Glutamatergic neuron (in vitro differentiated cells): ENCODE measurements around the gene SBNO1. TPM values are rescaled to one million over a fixed set of nuclear protein-coding genes. Genes with fewer than 3 reads are reported as not detected.

Experiments
- DNase-seq: peaks from one replicate; pipeline ENCODE4 v3.0.0; 2022
- H3K27ac Mint-ChIP-seq: one replicate; pipeline ENCODE4 v1.8.0; 2020; ENCODE audit warnings: mild to moderate bottlenecking, mixed read lengths, inconsistent platforms; ENCODE audit not compliant: unreplicated experiment
- H3K27me3 Mint-ChIP-seq: one replicate; pipeline ENCODE4 v1.8.0; 2020; ENCODE audit warnings: mild to moderate bottlenecking, moderate library complexity, mixed read lengths, inconsistent platforms; ENCODE audit not compliant: unreplicated experiment
- H3K36me3 Mint-ChIP-seq: one replicate; pipeline ENCODE4 v1.8.0; 2020; ENCODE audit warnings: mild to moderate bottlenecking, mixed read lengths, inconsistent platforms; ENCODE audit not compliant: unreplicated experiment
- H3K4me1 Mint-ChIP-seq: one replicate; pipeline ENCODE4 v1.8.0; 2020; ENCODE audit warnings: mild to moderate bottlenecking, low read depth, mixed read lengths, inconsistent platforms; ENCODE audit not compliant: unreplicated experiment
- H3K4me3 Mint-ChIP-seq: one replicate; pipeline ENCODE4 v1.8.0; 2020; ENCODE audit warnings: mild to moderate bottlenecking, mixed read lengths, inconsistent platforms; ENCODE audit not compliant: unreplicated experiment
- H3K9me3 Mint-ChIP-seq: one replicate; pipeline ENCODE4 v1.8.0; 2020; ENCODE audit warnings: mild to moderate bottlenecking, moderate library complexity, mixed read lengths, inconsistent platforms; ENCODE audit not compliant: unreplicated experiment
- total RNA-seq: library from RNA; stranded (reverse); fragmentation: NEBNext Ultra II Directional; extraction: Animal tissue kit (Norgen Biotek cat#: 25700); gene quantifications from one replicate; pipeline ENCODE4 v1.2.1, GENCODE V29; 2021; ENCODE audit not compliant: unreplicated experiment
- TF ChIP-seq, protein P1 (sequence below): fragments of 200-600 bp; sonication (generic); IDR thresholded peaks from one replicate; pipeline ENCODE4 v1.5.0; 2021; ENCODE audit not compliant: partially characterized antibody, unreplicated experiment

Gene SBNO1
- total RNA-seq, 1 donor from 2014 or later = 50.9 TPM

DNA sequence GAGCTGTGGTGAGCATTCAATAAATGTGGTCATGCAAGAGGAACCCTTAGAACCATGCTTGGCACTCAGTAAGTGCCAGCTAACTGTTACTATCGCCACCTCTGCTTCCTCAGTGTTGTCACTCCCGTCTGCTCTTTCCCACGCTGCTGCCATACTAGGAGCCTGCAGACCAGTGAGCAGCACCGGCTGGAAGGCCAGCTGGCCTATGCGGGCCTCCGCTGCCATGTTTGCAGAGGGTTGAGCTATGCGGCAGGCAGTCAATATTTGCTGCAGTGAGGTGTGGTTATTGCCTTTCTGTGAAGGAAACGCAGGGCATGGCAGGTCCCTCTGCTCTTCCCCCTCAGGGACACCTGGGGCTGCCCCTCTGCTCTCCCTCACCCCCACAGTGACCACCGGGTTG lies 32.3 kb upstream of the SBNO1 start:
- TF ChIP-seq, protein P1, sequence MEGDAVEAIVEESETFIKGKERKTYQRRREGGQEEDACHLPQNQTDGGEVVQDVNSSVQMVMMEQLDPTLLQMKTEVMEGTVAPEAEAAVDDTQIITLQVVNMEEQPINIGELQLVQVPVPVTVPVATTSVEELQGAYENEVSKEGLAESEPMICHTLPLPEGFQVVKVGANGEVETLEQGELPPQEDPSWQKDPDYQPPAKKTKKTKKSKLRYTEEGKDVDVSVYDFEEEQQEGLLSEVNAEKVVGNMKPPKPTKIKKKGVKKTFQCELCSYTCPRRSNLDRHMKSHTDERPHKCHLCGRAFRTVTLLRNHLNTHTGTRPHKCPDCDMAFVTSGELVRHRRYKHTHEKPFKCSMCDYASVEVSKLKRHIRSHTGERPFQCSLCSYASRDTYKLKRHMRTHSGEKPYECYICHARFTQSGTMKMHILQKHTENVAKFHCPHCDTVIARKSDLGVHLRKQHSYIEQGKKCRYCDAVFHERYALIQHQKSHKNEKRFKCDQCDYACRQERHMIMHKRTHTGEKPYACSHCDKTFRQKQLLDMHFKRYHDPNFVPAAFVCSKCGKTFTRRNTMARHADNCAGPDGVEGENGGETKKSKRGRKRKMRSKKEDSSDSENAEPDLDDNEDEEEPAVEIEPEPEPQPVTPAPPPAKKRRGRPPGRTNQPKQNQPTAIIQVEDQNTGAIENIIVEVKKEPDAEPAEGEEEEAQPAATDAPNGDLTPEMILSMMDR = no peak
- Mint-ChIP-seq H3K27me3 (peaks cover 6% of the 10 kb centered on the region), H3K9me3 (peaks cover 3% of the 10 kb centered on the region), H3K4me1 (no peaks in the 10 kb centered on the region), H3K27ac (no peak overlapping the region), H3K4me3 (no peak overlapping the region), H3K36me3 (no peaks in the 10 kb centered on the region)
- no peak for DNase-seq

DNA sequence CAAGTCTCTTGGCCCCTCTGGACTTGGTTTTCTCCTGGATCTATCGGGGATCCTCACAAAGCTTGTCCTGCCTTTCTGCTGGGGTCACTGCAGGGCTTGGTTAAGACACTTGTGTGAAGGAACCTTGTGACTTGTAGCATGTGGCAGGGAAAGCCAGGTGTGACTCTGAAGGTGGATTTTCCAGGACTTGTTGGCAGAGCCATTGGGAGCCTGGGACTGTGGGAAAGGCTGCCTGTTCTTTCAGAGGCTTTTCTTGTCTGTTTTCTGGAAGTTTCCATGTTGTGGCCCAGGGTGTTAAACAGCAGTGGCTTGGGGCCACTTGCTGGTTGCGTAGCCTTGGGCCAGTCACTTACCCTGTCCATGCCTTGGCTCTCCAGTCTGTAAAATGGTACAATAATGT lies 31.9 kb upstream of the SBNO1 start:
- no peaks in the 10 kb centered on the region for H3K4me1 Mint-ChIP-seq
- no peak for DNase-seq
- H3K36me3 Mint-ChIP-seq = no peaks in the 10 kb centered on the region
- H3K4me3 Mint-ChIP-seq = no peak overlapping the region
- H3K27me3 Mint-ChIP-seq = peaks cover 6% of the 10 kb centered on the region
- peaks cover 3% of the 10 kb centered on the region for H3K9me3 Mint-ChIP-seq
- TF ChIP-seq, protein P1 = no peak
- no peak overlapping the region for H3K27ac Mint-ChIP-seq

DNA sequence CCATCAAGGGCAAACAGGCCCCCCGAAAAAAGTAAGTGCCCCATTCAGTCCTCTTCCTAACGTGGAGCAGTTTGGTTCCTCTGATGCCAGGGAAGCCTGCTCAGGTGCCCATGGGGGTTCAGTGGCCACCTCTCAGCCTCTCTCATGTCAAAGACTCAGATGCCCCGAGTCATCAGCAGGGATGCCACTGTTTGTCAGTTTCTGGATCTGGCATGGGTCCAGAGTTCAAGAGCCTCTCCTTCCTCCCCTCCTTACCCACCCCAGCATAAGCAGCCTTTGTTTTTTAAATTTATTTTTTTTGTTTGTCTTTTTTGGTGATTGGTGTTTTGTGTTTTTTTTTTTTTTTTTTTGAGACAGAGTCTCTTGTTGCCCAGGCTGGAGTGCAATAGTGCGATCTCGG lies 30.6 kb upstream of the SBNO1 start:
- Mint-ChIP-seq H3K27me3 (peaks cover 8% of the 10 kb centered on the region), H3K36me3 (no peaks in the 10 kb centered on the region), H3K4me1 (peaks cover 4% of the 10 kb centered on the region), H3K9me3 (peaks cover 5% of the 10 kb centered on the region), H3K27ac (no peak overlapping the region), H3K4me3 (no peak overlapping the region)
- DNase-seq = no peak
- TF ChIP-seq, protein P1 = no peak

DNA sequence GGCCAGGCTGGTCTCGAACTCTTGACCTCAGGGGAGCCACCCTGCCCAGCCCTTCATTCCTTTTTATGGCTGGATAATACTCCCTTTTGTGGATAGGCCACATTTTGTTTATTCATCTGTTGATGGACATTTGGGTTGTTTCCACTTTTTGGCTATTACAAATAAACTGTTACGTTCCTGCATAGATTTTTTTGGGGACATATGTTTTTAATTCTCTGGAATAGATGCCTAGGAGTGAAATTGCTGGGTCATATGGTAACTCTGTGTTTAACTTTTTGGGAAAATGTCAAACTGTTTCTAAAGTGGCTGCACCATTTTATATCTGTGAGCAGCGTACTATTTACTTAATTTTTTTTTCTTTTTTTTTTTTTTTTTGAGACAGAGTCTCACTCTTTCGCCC lies 29.1 kb upstream of the SBNO1 start:
- H3K36me3 Mint-ChIP-seq = no peaks in the 10 kb centered on the region

DNA sequence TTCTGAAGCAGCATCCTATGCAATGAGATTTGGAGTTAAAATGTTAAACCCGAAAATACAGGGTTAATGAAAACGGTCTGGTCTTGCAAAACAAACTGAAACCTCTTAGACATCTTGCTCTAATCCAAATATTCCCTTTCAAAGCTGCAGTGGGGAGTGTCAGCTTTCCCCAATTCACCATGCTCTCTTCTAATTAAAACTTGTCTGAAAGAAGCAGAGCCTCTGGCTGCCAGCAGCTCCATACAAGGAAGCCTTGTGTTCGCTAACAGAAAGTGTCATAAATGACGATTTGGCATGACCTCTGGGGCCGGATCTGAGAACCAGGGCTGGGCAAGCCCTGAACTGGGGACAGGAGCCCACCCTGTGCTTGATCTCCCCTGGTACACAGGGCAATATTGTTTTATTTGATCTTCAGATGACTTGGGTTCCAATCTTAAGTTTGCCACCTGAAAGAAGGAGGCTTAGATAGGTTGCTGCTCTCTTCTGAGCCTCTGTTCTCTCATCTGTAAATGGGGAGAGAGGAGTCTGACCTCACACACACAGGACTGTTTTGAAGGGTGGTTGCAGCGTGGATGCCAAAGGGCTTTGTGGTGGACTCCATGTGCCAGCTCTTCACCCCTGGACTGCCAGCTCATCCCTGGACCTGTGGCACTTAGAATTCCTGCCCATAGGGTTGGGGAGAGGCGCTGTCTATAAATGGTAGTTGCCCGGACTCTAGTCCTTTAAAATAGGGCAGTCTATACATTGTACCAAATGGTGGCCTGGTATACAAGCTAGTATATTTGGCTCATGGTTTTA lies 27.1 kb upstream of the SBNO1 start:
- Mint-ChIP-seq H3K36me3 (no peaks in the 10 kb centered on the region), H3K4me1 (peaks cover 10% of the 10 kb centered on the region), H3K27me3 (peaks cover 21% of the 10 kb centered on the region), H3K9me3 (peaks cover 11% of the 10 kb centered on the region), H3K27ac (no peak overlapping the region), H3K4me3 (no peak overlapping the region)
- TF ChIP-seq, protein P1 = no peak
- no peak for DNase-seq

More for the DNA sequence above, 29.1 kb upstream of the SBNO1 start:
- Mint-ChIP-seq H3K4me1 (peaks cover 5% of the 10 kb centered on the region), H3K9me3 (peaks cover 7% of the 10 kb centered on the region), H3K27me3 (peaks cover 12% of the 10 kb centered on the region), H3K4me3 (no peak overlapping the region), H3K27ac (no peak overlapping the region)
- TF ChIP-seq, protein P1 = no peak
- no peak for DNase-seq
